HTR-8/SVneo (cell line): ENCODE data around the gene TTLL10.

Experiments
- DNase-seq: peaks from one replicate; pipeline ENCODE4 v3.0.0; 2011; ENCODE audit warnings: low spot score, mixed read lengths; ENCODE audit not compliant: insufficient read length
- FAIRE-seq: peaks from 2 replicates; lab custom pipeline; 2011; peaks lifted over from hg19 to GRCh38; lab: Jason Lieb, UNC

The TTLL10 gene

DNA sequence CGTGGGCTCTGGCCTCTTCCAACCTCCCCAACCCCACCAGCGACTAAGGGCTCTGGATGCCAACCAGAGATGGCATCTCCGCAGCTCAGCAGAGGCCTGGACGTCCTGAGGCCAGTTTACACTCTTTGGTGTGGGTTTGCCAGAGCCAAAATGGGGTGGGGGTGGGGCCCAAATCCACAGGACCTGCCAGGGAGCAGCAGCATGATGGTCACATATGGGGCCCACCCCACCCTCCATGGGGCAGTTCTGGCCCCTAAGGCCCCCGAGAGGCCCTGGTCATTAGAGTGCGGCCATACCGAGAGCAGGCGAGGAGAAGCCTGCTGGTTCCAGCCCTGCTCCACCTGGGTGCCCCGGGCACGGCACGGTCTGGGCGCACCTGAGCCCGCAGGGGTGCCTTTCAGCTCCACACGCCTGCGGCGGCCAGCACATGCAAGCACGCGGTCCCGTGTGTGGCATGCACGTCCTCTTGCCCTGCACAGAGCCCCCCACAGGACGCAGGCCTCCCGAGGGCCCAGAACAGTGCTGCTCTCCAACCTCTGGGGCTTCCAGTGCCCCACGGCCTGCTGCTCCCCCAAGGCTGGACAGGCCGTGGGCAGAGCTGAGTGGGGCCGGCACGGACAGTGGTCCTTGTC is 68.0 kb downstream of the TTLL10 start:
- DNase-seq, result no peak
- no peak for FAIRE-seq

DNA sequence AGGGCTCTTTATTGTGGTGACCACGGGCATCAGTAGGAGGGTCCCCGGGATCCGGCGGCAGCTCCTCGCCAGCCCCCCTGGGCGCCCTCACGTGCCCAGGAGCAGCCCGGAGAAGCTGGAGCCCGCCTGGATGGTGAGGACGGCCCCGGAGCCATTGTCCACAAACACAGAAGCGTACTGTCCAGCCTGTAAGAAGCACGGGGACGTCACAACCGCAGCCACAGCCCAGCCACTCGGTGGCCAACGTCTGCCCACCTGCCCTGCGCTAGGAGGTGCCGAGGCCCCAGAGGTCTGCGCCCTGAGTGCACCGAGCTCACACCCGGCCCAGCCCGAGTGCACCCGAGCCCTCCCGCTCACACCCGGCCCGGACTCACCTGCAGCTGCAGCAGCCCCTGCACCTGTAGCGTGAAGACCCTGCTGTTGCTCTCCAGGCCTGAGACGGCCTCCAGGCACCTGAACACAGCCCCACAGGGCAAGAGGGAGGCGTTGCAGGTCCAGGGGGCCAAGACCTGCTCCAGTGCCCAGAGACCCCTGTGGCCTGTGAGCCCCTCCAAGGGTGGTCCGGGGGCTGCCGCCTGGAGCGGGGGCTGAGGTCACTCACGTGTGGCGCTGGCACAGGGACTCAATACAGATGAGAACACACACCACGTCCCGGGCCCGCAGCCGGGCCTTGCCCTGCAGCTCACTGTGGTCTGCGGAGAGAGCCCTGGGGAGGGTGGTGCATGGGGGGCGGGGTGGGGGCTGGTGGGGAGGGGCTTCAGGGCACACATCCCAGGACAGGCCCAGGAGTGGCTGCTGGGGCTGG is 69.0 kb downstream of the TTLL10 start:
- no peak for DNase-seq
- FAIRE-seq, result no peak

DNA sequence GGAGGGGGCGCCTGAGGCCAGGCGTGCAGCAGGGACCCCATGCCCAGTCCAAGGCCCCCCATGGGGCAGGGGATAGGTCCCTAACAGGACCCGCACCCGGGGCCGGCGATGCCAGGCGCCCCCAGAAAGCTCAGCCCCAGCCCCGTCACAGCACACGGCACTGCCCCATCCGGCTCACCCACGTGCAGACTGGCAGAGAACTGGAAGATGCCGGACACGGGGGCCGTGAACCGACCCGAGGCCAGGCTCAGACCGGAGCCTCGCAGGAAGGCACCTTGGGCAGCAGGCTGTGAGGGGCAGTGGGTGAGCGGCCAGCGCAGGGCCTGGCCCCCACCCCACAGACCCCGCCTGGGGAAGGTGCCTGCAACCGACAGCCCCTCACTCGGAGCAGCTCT is 69.6 kb downstream of the TTLL10 start:
- DNase-seq (no peak), FAIRE-seq (no peak)

DNA sequence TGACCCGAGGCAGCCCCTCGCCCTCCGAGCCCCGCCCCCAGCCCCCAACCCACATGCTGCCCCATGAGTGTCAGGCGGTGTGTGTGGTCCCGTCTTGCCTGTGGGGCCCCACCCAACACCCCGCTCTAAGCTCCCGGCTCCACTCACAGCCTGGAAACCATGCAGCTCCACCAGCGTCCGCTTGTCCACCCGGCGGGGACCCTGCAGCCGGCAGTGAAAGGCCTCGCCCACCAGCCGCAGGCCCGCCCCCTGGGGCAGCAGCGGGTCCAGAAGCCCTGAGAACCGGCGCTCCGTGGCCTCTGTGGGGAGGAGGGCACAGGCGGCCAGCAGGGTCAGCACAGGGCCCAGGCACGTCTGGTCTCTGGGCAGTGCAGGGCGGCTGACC is 70.1 kb downstream of the TTLL10 start:
- DNase-seq, result no peak
- no peak for FAIRE-seq

DNA sequence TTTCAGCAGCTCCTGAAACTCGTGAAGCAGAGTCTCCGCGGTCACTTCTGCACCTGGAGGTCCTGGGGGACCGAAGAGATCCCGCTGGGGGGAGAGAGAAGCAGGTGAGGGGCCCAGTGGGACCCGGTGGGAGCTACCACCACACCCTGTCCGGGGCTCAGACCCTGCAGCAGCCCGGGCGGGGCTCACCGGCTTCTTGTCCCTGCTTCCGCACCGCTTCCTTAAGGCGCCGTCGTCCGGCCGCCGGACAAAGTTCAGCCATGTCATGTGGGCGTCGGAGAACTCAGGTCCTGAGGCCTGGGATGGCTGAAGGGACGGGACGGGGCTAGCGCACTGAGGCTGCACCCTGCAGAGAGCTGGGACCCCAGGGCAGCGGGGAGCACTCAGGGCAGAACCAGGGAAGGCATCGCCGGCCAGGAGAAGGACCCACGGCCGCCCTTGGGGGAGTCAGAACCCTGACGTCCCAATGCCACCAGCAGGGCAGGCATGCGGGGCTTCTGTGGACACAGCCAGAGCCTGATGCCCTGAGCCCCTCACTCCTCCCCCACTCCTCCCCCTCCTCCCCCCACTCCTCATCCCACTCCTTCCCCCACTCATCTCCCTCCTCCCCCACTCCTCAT is 70.6 kb downstream of the TTLL10 start:
- FAIRE-seq (no peak), DNase-seq (no peak)

DNA sequence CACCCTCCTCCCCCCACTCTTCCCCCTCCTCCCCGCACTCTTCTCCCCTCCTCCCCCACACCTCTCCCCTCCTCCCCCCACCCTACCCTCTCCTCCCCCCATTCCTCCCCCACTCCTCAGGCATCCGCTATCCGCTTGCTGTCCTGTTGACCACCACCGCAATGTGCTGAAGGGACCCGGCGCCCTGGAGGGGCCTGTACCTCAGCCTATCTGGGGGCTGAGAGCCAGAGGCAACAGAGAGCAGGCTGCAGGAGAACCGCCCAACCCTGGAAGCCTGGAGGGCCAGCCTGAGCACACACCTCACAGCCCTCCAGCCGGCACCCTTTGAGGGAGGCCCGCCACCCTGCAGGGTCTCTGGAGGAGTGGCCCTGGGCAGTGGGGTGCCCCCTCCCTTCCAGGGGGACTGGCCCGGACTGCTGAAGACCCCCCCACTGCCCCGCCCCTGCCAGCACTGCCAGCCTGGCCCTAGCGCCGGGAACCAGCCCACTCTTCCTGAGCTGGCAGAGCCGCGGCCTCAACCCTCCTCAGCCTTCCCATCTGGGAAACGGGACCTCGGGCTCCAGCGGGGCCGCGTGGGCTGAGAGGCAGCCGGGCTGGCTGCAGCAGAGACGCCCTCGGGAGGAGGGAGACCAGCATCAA is 71.6 kb downstream of the TTLL10 start:
- DNase-seq (no peak), FAIRE-seq (no peak)

DNA sequence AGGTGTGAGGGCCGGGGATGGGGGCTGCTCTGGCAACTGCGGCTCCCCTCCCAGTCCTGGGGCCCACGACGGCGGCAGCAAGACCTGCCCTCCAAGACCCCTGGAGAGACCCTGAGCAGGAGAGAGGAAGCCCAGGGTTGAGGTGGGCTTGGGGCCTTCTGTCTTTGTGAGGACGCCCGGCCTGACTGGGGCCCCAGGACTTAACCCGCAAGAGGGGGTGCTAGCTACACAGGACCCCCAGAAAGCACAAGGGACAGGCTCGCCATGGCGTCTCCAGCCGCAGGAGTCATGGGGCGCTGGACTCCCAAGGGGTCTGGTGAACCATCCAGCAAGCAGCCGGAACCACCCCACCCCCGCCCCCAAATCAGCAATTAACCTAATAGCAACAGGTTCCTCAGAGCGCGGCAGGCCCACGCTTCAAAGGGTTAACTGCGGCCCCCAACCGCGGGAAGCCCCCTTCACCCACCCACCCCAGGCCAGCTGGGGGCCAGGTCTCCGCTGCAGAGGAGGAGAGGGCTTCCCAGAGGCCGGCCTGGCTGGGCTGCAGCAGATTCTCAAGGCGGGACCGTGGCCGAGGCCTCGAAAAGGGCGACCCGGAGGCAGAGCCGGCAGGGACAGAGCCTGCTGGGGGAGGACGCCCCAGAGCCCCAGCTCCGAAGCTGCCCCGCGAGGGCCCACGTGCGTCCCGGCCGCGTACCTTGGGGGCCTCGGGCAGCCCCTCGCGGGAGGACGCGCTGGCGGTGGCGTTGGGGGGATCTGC is 72.3 kb downstream of the TTLL10 start:
- FAIRE-seq, result no peak

DNA sequence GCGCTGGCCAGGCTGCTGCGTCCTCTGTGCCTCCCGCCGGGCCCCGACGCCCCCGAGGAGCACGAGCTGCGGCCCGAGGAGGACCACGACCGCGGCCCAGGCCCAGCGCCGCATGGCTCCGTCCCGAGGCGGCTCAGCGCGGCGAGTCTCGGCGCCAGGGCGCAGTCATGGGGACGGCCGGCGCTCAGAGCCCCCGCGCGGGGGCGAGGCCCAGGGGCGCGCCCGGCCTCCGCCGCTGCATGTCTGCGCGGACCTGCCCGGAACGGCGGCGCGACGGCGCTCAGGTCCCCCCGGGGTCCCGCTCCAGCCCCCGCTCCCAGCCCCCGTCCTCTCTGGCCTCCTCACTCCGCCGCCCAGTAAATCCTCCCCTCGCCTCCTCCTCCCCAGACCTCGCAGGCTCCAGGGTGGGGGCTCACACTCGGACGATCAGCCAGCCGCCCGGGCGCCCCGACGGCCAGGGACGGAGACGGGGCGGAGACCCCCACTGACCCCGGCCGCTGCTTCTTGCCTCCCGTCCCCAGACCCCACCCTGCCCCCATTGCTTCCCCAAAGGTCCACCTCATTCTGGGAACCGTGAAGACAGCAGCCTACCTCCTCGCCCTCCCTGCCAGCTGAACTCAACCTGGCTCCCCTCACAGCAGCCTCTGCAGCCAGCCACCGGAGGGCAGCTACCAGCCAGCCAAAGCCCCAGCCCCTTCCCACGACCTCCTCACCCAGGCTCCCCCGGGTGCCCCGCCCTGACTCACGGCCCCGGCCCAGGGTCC is 73.1 kb downstream of the TTLL10 start, which contains the start of gene C1QTNF12:
Gene C1QTNF12, minus strand, starts transcription at position 146 of the 764 bp plus-strand sequence. Its CDS starts 32 bp downstream, at position 114.
- DNase-seq (no peak), FAIRE-seq (no peak)

More for the DNA sequence above, 72.3 kb downstream of the TTLL10 start:
- DNase-seq, result no peak

DNA sequence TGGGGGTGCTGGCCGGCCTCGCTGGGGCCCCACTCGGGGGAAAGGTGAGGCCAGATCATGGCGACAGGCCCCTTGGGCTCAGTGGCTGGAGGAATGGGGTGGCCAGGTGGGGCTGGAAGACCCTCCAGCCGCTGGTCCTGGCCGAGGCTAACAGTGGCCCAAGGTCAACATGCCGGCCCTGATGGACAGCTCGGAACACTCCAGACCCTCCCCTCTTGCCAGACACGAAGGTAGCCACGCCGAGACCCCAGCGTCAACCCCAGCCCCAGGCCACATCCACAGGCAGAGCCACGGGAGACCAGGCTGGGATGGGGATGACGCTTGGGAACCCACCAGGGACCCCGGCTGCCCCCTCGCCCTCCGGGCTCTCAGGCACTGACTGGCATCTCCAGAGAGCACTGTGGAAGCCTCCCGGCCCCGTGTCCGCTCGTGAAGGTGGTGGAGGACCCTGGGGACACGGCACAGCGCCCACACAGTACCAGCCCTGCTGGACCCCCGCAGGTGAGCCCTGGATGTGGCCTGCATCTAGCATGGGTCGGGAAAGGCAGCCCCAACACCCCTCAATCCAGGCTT is 73.7 kb downstream of the TTLL10 start:
- no peak for DNase-seq
- no peak for FAIRE-seq
